ENCODE results near the gene PRAC2. TPM values are rescaled to one million over a fixed set of nuclear protein-coding genes. Genes with fewer than 3 reads are reported as not detected.

PRAC2 gene
- polyA plus RNA-seq, 1 donor (not counting 4 experiments of a cell fraction or from before 2014, with no cell fraction given), result not detected

GRCh38 chr17:48751733-48752398, 28.9 kb downstream of the PRAC2 start:
- no peak overlapping the region for H3K27ac ChIP-seq (ENCODE audit: control insufficient read depth, insufficient read depth, low read length)
- H3K4me2 ChIP-seq (ENCODE audit: control insufficient read depth, extremely low read depth, insufficient read depth, low read depth, low read length), result no peak overlapping the region
- H3K79me2 ChIP-seq (ENCODE audit: control insufficient read depth, insufficient read depth, low read length), result no peaks in the 10 kb centered on the region
- FAIRE-seq (no peak), DNase-seq (ENCODE audit: low read depth, low spot score) (no peak)
- no peak overlapping the region for H3K9ac ChIP-seq (ENCODE audit: control insufficient read depth, extremely low read depth, insufficient read depth, low read length)
- peak; percentile 27 for TF ChIP-seq EZH2 (IDR thresholded peaks at IDR 0.05; ENCODE audit: low read length)
- TF ChIP-seq, protein P1, sequence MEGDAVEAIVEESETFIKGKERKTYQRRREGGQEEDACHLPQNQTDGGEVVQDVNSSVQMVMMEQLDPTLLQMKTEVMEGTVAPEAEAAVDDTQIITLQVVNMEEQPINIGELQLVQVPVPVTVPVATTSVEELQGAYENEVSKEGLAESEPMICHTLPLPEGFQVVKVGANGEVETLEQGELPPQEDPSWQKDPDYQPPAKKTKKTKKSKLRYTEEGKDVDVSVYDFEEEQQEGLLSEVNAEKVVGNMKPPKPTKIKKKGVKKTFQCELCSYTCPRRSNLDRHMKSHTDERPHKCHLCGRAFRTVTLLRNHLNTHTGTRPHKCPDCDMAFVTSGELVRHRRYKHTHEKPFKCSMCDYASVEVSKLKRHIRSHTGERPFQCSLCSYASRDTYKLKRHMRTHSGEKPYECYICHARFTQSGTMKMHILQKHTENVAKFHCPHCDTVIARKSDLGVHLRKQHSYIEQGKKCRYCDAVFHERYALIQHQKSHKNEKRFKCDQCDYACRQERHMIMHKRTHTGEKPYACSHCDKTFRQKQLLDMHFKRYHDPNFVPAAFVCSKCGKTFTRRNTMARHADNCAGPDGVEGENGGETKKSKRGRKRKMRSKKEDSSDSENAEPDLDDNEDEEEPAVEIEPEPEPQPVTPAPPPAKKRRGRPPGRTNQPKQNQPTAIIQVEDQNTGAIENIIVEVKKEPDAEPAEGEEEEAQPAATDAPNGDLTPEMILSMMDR (optimal IDR thresholded peaks at IDR 0.05 in 1 of 3, IDR thresholded peaks at IDR 0.05 in 1 of 3, conservative IDR thresholded peaks at IDR 0.05 in 1 of 3; ENCODE audit: extremely low read depth in 1 of 3, insufficient read depth in 2 of 3, low read length in 3 of 3), result no peak
- H4K20me1 ChIP-seq (ENCODE audit: control insufficient read depth, extremely low read depth, insufficient read depth, low read length), result no peaks in the 10 kb centered on the region
- no peaks in the 10 kb centered on the region for H3K9me1 ChIP-seq (ENCODE audit: control insufficient read depth, extremely low read depth, insufficient read depth, low read length)
- H3K4me3 ChIP-seq (ENCODE audit: control insufficient read depth in 2 of 3, extremely low read depth in 1 of 3, insufficient read depth in 2 of 3, low read depth in 1 of 3, low read length in 3 of 3), result no peak overlapping the region
- no peak overlapping the region for H2AFZ ChIP-seq (ENCODE audit: control insufficient read depth, low read length)
- dilution Hi-C loops (cut with MboI; ENCODE audit: extremely low pct_ligation_motif_present, low sequenced_read_pairs), result loop anchor here (25.0 kb wide), 1 partner anchor 90 kb away; no protein-coding TSS in a partner anchor
- H3K36me3 ChIP-seq (ENCODE audit: control insufficient read depth in 2 of 2, extremely low read depth in 1 of 2, insufficient read depth in 2 of 2, low read length in 2 of 2), result no peaks in the 10 kb centered on the region
- H3K4me1 ChIP-seq (ENCODE audit: control insufficient read depth, extremely low read depth, insufficient read depth, low read length), result no peaks in the 10 kb centered on the region
- H3K27me3 ChIP-seq (ENCODE audit: control insufficient read depth, extremely low read depth, insufficient read depth, low read length), result peaks cover 94% of the 10 kb centered on the region
- H3K9me3 ChIP-seq (ENCODE audit: control insufficient read depth, low read depth, low read length), result no peaks in the 10 kb centered on the region

- no peak overlapping the region for H3K27ac ChIP-seq (ENCODE audit: control insufficient read depth, insufficient read depth, low read length)
- TF ChIP-seq, protein P1 (optimal IDR thresholded peaks at IDR 0.05 in 1 of 3, IDR thresholded peaks at IDR 0.05 in 1 of 3, conservative IDR thresholded peaks at IDR 0.05 in 1 of 3; ENCODE audit: extremely low read depth in 1 of 3, insufficient read depth in 2 of 3, low read length in 3 of 3), result no peak
- TF ChIP-seq EZH2 (IDR thresholded peaks at IDR 0.05; ENCODE audit: low read length), result peak; percentile 75
- no peak overlapping the region for H2AFZ ChIP-seq (ENCODE audit: control insufficient read depth, low read length)
- H3K9me1 ChIP-seq (ENCODE audit: control insufficient read depth, extremely low read depth, insufficient read depth, low read length), result no peaks in the 10 kb centered on the region
- no peaks in the 10 kb centered on the region for H4K20me1 ChIP-seq (ENCODE audit: control insufficient read depth, extremely low read depth, insufficient read depth, low read length)
- FAIRE-seq, result no peak
- H3K9ac ChIP-seq (ENCODE audit: control insufficient read depth, extremely low read depth, insufficient read depth, low read length), result no peak overlapping the region
- H3K79me2 ChIP-seq (ENCODE audit: control insufficient read depth, insufficient read depth, low read length), result no peaks in the 10 kb centered on the region
- H3K4me2 ChIP-seq (ENCODE audit: control insufficient read depth, extremely low read depth, insufficient read depth, low read depth, low read length), result no peak overlapping the region
- H3K4me3 ChIP-seq (ENCODE audit: control insufficient read depth in 2 of 3, extremely low read depth in 1 of 3, insufficient read depth in 2 of 3, low read depth in 1 of 3, low read length in 3 of 3), result no peak overlapping the region
- peaks cover 92% of the 10 kb centered on the region for H3K27me3 ChIP-seq (ENCODE audit: control insufficient read depth, extremely low read depth, insufficient read depth, low read length)
- no peaks in the 10 kb centered on the region for H3K9me3 ChIP-seq (ENCODE audit: control insufficient read depth, low read depth, low read length)
- H3K36me3 ChIP-seq (ENCODE audit: control insufficient read depth in 2 of 2, extremely low read depth in 1 of 2, insufficient read depth in 2 of 2, low read length in 2 of 2), result no peaks in the 10 kb centered on the region
- H3K4me1 ChIP-seq (ENCODE audit: control insufficient read depth, extremely low read depth, insufficient read depth, low read length), result no peaks in the 10 kb centered on the region
- dilution Hi-C loops (cut with MboI; ENCODE audit: extremely low pct_ligation_motif_present, low sequenced_read_pairs), result loop anchor here (25.0 kb wide), 1 partner anchor 90 kb away; no protein-coding TSS in a partner anchor
- DNase-seq (ENCODE audit: low read depth, low spot score), result no peak
Observed at GRCh38 chr17:48752399-48753288, 29.7 kb downstream of the PRAC2 start.

Data from keratinocyte (primary cell).